Left ventricle myocardium superior (tissue), 1 donor: ENCODE results near the gene CFAP69. TPM values are rescaled to one million over a fixed set of nuclear protein-coding genes. Genes with fewer than 3 reads are reported as not detected.

Experiments
- total RNA-seq: library from RNA; stranded (reverse); fragmentation: NEBNext Ultra II Directional; extraction: Animal tissue kit (Norgen Biotek cat#: 25700); gene quantifications from one replicate; pipeline ENCODE4 v1.2.1, GENCODE V29; 2021
- donor health status: DM: no; HTN: yes; CAD: no; lungs with severe emphysema.

Gene CFAP69
- total RNA-seq, 1 donor from 2014 or later = 4.2 TPM

Other genes starting within 250 kb of the CFAP69 start
- 1.5 TPM for gene STEAP1, start 90.7 kb upstream of the CFAP69 start, total RNA-seq
- 15.1 TPM for gene STEAP2, start 33.4 kb upstream of the CFAP69 start, total RNA-seq
- gene FAM237B, start 76.1 kb downstream of the CFAP69 start, total RNA-seq = not detected
- gene GTPBP10, start 101.5 kb downstream of the CFAP69 start, total RNA-seq = 25.9 TPM
- gene CLDN12, start 158.3 kb downstream of the CFAP69 start, total RNA-seq = 34.0 TPM
- not detected for gene PTTG1IP2, start 224.5 kb downstream of the CFAP69 start, total RNA-seq